AG04450 (cell line): ENCODE results near the gene RIMBP2. TPM values are rescaled to one million over a fixed set of nuclear protein-coding genes. Genes with fewer than 3 reads are reported as not detected.

Experiments used
- CTCF ChIA-PET: fragments of 300-600, 350-600 bp; formaldehyde crosslinking; extraction: SDS; loops from one replicate; lab custom pipeline; 2022; ENCODE audit warnings: antibody characterized with exemption, inconsistent platforms; lab: Charles Lee
- POLR2A ChIA-PET: fragments of 350-600 bp; formaldehyde crosslinking; extraction: SDS; loops from one replicate; lab custom pipeline; 2021; ENCODE audit warnings: antibody characterized with exemption, inconsistent platforms; lab: Yijun Ruan, JAX
- DNase-seq: peaks from one replicate; pipeline ENCODE4 v3.0.0-alpha.2; 2011; ENCODE audit warnings: low read depth, low spot score
- H3K27ac ChIP-seq: one replicate; pipeline ENCODE4 v1.5.1; 2012; ENCODE audit warnings: low read depth, low read length, control low read depth
- H3K27me3 ChIP-seq: one replicate; pipeline ENCODE4 v1.6.0; 2012; ENCODE audit warnings: low read length; ENCODE audit not compliant: control insufficient read depth, insufficient read depth
- H3K4me3 ChIP-seq: 2 replicates; pipeline ENCODE4 v1.5.1; 2011; ENCODE audit warnings: mild to moderate bottlenecking, low read depth, low read length, control low read depth
- H3K9me3 ChIP-seq: 2 replicates; pipeline ENCODE4 v1.5.1; 2012; ENCODE audit warnings: low read length; ENCODE audit not compliant: control insufficient read depth, insufficient read depth
- CTCF ChIP-seq: IDR thresholded peaks from 2 replicates; pipeline ENCODE4 v1.5.1; 2011; ENCODE audit warnings: low read depth, low read length, control low read depth, inconsistent platforms
- polyA plus RNA-seq: library from polyadenylated mRNA; depleted of rRNA; stranded (reverse); fragments of >200 nt; gene quantifications from 2 replicates; pipeline ENCODE4 v1.2.3, GENCODE V29; 2011

RIMBP2 gene
- polyA plus RNA-seq, 1 experiment = not detected

- no peak overlapping the region for H3K27ac ChIP-seq
- DNase-seq = no peak
- ChIA-PET CTCF (no interaction called here), POLR2A (no interaction called here)
- no peak for TF ChIP-seq CTCF
- no peak overlapping the region for H3K4me3 ChIP-seq
- peaks cover 65% of the 10 kb centered on the region for H3K9me3 ChIP-seq
- H3K27me3 ChIP-seq = no peaks in the 10 kb centered on the region
Measured at GRCh38 chr12:130700492-130701401, 15.4 kb downstream of the RIMBP2 start.

GRCh38 chr12:130698106-130698505 is 18.0 kb downstream of the RIMBP2 start:
- H3K27me3 ChIP-seq = no peaks in the 10 kb centered on the region
- no peak overlapping the region for H3K27ac ChIP-seq
- peaks cover 65% of the 10 kb centered on the region for H3K9me3 ChIP-seq
- ChIA-PET CTCF (no interaction called here), POLR2A (no interaction called here)
- no peak overlapping the region for H3K4me3 ChIP-seq
- no peak for TF ChIP-seq CTCF
- DNase-seq = no peak

- Histone ChIP-seq H3K9me3 (peaks cover 64% of the 10 kb centered on the region), H3K4me3 (no peak overlapping the region), H3K27ac (no peak overlapping the region), H3K27me3 (no peaks in the 10 kb centered on the region)
- no peak for DNase-seq
- ChIA-PET POLR2A (no interaction called here), CTCF (no interaction called here)
- TF ChIP-seq CTCF = no peak
Measured at GRCh38 chr12:130696379-130697100, 19.6 kb downstream of the RIMBP2 start.

GRCh38 chr12:130695061-130695460 is 21.0 kb downstream of the RIMBP2 start:
- no peak for DNase-seq
- no peaks in the 10 kb centered on the region for H3K27me3 ChIP-seq
- TF ChIP-seq CTCF = no peak

More at GRCh38 chr12:130695061-130695460, 21.0 kb downstream of the RIMBP2 start:
- Histone ChIP-seq H3K4me3 (no peak overlapping the region), H3K27ac (no peak overlapping the region), H3K9me3 (peaks cover 64% of the 10 kb centered on the region)
- CTCF ChIA-PET = no interaction called here
- POLR2A ChIA-PET = no interaction called here
